ENCODE data around the gene NKX1-2.
A peak's percentile ranks its signal among the peaks of the same experiment; 100 is the strongest.
"Not testable (repeated sequence)": the region's sequence is repeated elsewhere in the genome, so short reads cannot be mapped to it uniquely, and the experiment has no call there.

The NKX1-2 gene

GRCh38 chr10:124449170-124450011 lies 444 bp downstream of the NKX1-2 start:
- no peak for DNase-seq (ENCODE audit: low read depth)

GRCh38 chr10:124448696-124449169 lies 1.1 kb downstream of the NKX1-2 start:
- DNase-seq (ENCODE audit: low read depth) = no peak

GRCh38 chr10:124447751-124448466 lies 1.9 kb downstream of the NKX1-2 start:
- no peak for DNase-seq (ENCODE audit: low read depth)

GRCh38 chr10:124446830-124447750 lies 2.7 kb downstream of the NKX1-2 start:
- no peak for DNase-seq (ENCODE audit: low read depth)

GRCh38 chr10:124441694-124442093 lies 8.1 kb downstream of the NKX1-2 start:
- not testable (repeated sequence) for DNase-seq (ENCODE audit: low read depth)

- no peak for DNase-seq (ENCODE audit: low read depth)
Measured at GRCh38 chr10:124436191-124436638, 13.6 kb downstream of the NKX1-2 start.

- DNase-seq (ENCODE audit: low read depth) = not testable (repeated sequence)
Measured at GRCh38 chr10:124435683-124436082, 14.2 kb downstream of the NKX1-2 start.

GRCh38 chr10:124433461-124433860 lies 16.4 kb downstream of the NKX1-2 start:
- DNase-seq (ENCODE audit: low read depth) = no peak

GRCh38 chr10:124430077-124430476 lies 19.8 kb downstream of the NKX1-2 start:
- no peak for DNase-seq (ENCODE audit: low read depth)

GRCh38 chr10:124429576-124429975 lies 20.3 kb downstream of the NKX1-2 start:
- DNase-seq (ENCODE audit: low read depth) = no peak

- DNase-seq (ENCODE audit: low read depth) = no peak
Measured at GRCh38 chr10:124428207-124428777, 21.5 kb downstream of the NKX1-2 start.

- DNase-seq (ENCODE audit: low read depth) = no peak
Measured at GRCh38 chr10:124425227-124425962, 24.4 kb downstream of the NKX1-2 start.

GRCh38 chr10:124423813-124424212 lies 26.0 kb downstream of the NKX1-2 start:
- DNase-seq (ENCODE audit: low read depth) = no peak

GRCh38 chr10:124422742-124423141 lies 27.1 kb downstream of the NKX1-2 start:
- DNase-seq (ENCODE audit: low read depth) = no peak

- no peak for DNase-seq (ENCODE audit: low read depth)
Measured at GRCh38 chr10:124420254-124420653, 29.6 kb downstream of the NKX1-2 start.

- DNase-seq (ENCODE audit: low read depth) = no peak
Measured at GRCh38 chr10:124419635-124420034, 30.2 kb downstream of the NKX1-2 start.

GRCh38 chr10:124418726-124419501 lies 30.9 kb downstream of the NKX1-2 start, which contains the start of gene OAT:
TSS of gene OAT (minus strand) at chr10:124418923. CDS start at chr10:124412171, 6,752 bp downstream.
- peak; percentile 87 for DNase-seq (ENCODE audit: low read depth)

GRCh38 chr10:124417895-124418725 lies 31.7 kb downstream of the NKX1-2 start:
- no peak for DNase-seq (ENCODE audit: low read depth)

GRCh38 chr10:124416733-124417132 lies 33.1 kb downstream of the NKX1-2 start:
- no peak for DNase-seq (ENCODE audit: low read depth)
